GM21619 (cell line): Measurements from ENCODE around the gene CENPH.
A peak's percentile ranks its signal among the peaks of the same experiment; 100 is the strongest.
"Not testable (repeated sequence)": the region's sequence is repeated elsewhere in the genome, so short reads cannot be mapped to it uniquely, and the experiment has no call there.

Experiments used
- ATAC-seq: cut with Tn5 transposase; IDR thresholded peaks from one replicate; pipeline ENCODE4 v1.9.1; 2021; ENCODE audit not compliant: unreplicated experiment

CENPH gene, protein sequence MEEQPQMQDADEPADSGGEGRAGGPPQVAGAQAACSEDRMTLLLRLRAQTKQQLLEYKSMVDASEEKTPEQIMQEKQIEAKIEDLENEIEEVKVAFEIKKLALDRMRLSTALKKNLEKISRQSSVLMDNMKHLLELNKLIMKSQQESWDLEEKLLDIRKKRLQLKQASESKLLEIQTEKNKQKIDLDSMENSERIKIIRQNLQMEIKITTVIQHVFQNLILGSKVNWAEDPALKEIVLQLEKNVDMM

DNA sequence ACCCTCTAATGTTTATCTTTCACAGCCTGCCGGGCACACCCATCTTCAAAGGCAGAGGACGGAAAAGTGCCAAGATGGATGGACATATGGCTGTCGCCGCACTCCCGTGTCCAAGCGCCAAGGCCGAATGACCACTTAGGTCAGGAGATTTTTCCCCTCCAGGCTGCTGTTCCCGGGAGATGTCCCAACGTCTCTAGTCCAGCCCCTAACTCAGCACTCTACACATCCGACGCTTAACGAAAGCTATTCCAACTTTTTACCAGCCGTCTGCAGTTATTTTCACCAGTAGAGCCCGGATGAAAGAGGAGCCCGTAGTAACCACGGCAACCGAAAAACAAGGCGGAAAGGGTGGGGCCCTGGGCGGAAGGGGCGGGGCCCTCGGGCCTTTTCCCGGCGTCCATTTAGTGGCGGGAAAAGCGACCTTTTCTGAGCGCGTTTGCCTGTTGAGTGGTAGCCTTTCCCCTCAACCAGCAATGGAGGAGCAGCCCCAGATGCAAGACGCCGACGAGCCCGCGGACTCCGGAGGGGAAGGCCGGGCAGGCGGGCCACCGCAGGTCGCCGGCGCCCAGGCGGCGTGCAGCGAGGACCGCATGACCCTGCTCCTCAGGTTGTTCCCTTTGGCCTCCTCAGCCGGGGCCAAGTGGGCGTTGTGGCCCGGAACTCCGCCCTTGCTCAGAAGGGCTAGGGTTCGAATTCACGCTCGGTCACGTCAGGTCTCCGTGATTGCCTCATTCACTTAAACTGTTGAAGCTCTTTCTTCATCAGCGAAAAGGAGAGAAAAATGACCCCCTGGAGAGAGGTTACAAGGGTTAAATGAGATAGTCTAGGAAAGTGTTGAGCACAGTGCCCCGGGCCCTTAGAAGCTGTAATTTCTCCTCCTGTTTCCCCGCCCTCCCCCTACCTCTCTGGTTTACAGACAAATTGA lies at the start of gene CENPH:
Gene CENPH (plus strand): TSS at position 422 of the 925 bp plus-strand sequence. CDS start 52 bp downstream, at position 474.
- peak; percentile 94 for ATAC-seq

DNA sequence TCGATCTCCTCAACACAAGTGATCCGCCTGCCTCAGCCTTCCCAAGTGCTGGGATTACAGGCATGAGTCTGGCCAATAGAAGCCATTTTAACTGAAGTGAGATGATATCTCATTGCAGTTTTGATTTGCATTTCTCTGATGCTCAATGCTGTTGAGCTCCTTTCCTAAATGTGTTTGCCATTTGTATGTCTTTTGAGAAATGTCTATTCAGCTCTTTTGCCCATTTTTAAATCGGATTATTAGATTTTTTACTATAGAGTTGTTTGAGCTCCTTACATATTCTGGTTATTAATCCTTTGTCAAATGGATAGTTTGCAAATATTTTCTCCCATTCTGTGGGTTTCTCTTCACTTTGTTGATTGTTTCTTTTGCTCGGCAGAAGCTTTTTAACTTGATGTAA lies 49.1 kb upstream of the CENPH start:
- not testable (repeated sequence) for ATAC-seq

GRCh38 chr5:69140827-69141226 lies 48.6 kb upstream of the CENPH start:
- no peak for ATAC-seq

DNA sequence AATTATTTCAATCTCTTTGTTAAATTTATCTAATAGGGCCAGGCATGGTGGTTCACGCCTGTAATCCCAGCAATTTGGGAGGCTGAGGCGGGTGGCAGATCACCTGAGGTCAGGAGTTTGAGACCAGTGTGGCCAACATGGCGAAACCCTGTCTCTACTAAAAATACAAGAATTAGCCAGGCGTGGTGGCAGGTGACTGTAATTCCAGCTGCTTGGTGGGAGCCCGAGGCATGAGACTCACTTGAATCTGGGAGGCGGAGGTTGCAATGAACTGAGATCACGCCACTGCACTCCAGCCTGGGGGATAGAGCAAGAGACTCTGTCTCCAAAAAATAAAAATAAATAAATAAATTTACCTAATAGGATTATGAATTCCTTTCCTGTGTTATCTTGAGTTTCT lies 40.8 kb upstream of the CENPH start:
- ATAC-seq, result not testable (repeated sequence)

- no peak for ATAC-seq
Observed at GRCh38 chr5:69148981-69149675, 40.3 kb upstream of the CENPH start.

DNA sequence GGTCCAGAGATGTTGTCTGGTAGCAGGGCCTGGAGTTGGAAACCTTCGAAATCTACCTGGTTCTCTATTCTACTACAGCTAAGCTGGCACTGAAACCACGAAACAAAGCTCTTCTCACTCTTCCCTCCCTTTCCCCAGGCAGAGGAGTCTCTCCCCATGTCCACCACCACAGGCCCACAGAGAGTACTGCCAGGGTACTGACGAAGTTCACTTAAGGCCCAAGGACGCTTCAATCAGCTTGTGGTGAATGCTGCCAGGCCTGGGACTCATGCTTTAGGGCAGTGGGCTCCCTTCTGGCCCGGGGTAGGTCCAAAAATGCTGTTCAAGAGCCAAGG lies 39.7 kb upstream of the CENPH start:
- no peak for ATAC-seq

- no peak for ATAC-seq
Observed at GRCh38 chr5:69152731-69153130, 36.7 kb upstream of the CENPH start.

DNA sequence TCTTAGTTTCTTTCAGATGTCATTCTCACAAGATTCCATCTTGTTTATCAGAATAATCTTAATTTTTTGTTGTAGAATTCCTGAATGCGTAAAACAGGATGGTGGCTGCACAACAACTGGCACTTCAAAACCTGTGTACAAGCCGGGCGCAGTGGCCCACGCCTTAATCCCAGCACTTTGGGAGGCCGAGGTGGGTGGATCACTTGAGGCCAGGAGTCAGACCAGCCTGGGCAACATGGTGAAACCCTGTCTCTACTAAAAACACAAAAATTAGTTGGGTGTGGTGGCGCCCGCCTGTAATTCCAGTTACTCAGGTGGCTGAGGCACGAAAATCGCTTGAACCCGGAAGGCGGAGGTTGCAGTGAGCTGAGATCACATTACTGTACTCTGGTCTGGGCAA lies 32.9 kb upstream of the CENPH start:
- no peak for ATAC-seq

- no peak for ATAC-seq
Observed at GRCh38 chr5:69158039-69158438, 31.3 kb upstream of the CENPH start.

- no peak for ATAC-seq
Observed at GRCh38 chr5:69160651-69161050, 28.7 kb upstream of the CENPH start.

DNA sequence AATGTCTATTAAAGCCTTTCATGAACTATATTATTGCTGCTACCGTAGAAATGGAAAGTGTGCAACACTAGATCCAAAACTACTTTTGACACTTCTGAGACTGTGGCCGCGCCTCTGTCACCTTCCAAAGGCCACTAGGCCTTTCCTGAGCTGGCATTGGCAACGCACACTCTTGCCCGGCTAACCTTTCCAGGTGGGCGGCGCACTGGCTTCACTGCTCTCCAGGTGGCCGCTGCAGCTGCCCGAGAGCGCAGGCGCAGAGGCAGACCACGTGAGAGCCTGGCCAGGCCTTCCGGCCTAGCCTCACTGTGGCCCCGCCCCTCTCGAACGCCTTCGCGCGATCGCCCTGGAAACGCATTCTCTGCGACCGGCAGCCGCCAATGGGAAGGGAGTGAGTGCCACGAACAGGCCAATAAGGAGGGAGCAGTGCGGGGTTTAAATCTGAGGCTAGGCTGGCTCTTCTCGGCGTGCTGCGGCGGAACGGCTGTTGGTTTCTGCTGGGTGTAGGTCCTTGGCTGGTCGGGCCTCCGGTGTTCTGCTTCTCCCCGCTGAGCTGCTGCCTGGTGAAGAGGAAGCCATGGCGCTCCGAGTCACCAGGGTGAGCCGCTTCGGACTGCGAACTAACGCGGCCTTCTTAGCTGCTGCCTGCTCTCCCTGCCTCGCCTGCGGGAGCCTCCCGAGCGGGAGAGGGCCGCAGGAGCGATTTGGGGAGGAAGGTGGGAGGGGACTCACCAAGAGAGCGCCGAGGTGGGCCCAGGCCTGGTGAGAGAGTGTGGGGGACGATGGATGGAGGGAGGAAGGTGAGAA lies 22.5 kb upstream of the CENPH start, which contains the start of gene CCNB1:
Gene CCNB1 (plus strand): TSS at position 465 of the 807 bp plus-strand sequence. CDS start 113 bp downstream, at position 578.
- peak; percentile 99 for ATAC-seq

DNA sequence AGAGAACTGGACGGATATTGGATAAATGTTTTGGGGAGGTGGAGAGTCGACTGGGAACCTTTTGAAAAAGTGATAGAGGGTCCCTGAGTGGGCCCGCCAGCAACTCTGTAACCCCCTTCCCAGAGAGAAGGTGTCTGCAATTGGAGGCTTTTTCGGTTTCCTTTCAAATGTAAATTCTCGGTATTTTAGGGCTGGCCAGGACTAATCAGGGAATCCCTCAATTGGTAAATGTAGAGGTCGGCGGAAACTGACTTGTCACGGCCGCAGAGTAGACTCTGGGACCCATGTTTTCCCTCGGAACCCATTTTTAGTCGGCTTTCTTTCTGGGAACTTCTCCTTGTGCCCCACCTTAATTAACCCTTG lies 21.9 kb upstream of the CENPH start:
- no peak for ATAC-seq

GRCh38 chr5:69167929-69168328 lies 21.5 kb upstream of the CENPH start:
- no peak for ATAC-seq

- no peak for ATAC-seq
Observed at GRCh38 chr5:69170495-69170894, 18.9 kb upstream of the CENPH start.

DNA sequence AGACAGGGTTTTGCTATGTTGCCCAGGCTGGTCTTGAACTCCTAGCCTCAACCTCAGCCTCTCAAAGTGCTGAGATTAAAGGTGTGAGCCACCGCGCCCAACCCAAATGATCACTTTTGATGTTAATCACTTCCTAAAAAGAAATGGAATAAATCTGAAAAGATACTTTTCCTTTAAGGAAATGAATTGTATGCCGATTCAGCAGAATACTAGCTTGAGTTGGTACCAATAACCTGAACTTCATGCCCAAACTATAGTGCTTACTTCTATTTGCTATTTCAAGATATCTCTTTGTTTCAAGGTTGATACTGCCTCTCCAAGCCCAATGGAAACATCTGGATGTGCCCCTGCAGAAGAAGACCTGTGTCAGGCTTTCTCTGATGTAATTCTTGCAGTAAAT lies 18.4 kb upstream of the CENPH start:
- ATAC-seq, result no peak

GRCh38 chr5:69181659-69182293 lies 7.6 kb upstream of the CENPH start:
- not testable (repeated sequence) for ATAC-seq

DNA sequence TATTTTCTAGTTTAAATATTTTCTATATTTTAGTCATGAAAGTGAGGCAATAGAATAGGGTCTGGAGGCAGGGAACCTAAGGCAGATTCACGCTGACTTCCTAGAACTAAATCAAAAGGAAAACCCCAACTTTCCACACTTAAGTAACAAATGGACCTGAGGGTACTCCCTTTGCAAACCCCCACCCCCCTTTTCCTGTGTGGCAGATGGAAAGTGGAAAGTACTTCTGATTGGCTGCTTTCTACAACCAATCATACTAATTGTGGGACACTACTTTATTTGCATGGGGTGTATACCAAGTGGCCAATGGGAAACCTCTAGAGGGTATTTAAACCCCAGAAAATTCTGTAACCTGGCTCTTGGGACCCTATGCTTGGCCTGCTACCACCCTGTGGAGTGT lies 4.8 kb upstream of the CENPH start:
- no peak for ATAC-seq

- no peak for ATAC-seq
Observed at GRCh38 chr5:69187342-69187741, 2.0 kb upstream of the CENPH start.

- peak; percentile 6 for ATAC-seq
Observed at GRCh38 chr5:69188811-69189161, 597 bp upstream of the CENPH start.

DNA sequence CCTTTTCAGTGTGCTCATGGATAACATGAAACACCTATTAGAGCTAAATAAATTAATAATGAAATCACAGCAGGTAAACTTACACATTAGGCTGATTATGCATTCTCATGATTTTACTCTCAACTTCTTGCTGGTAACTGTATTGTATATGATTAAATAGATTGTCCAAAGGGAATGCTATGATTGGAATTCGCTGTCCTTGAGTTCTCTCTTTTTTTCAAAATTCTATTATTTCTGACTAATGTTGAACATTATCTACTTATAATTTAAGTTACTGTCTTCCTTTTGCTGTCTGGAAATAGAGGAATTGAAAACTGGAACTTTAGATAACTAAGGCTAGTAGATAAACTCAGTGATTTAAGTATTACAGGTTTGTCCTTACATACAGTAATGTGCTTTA lies 13.1 kb downstream of the CENPH start:
- ATAC-seq, result no peak
